ENCODE measurements around the gene APLP2. TPM values are rescaled to one million over a fixed set of nuclear protein-coding genes. Genes with fewer than 3 reads are reported as not detected.

APLP2 gene
- total RNA-seq, 3 donors from 2014 or later: 328 to 406 (median 400) TPM

- no peak for ATAC-seq
- no peaks in the 10 kb centered on the region for H3K36me3 ChIP-seq (ENCODE audit: low read depth)
Measured at GRCh38 chr11:130144861-130145281, 75.2 kb downstream of the APLP2 start.

GRCh38 chr11:130145311-130145812 is 75.7 kb downstream of the APLP2 start:
- Histone ChIP-seq H3K36me3 (ENCODE audit: low read depth) (no peaks in the 10 kb centered on the region), H3K4me1 (ENCODE audit: low read depth) (peaks cover 46% of the 10 kb centered on the region), H3K4me3 (no peak overlapping the region), H3K9me3 (no peaks in the 10 kb centered on the region)
- peak in 1 of 3 donors; percentile 66 for DNase-seq
- TF ChIP-seq CTCF (IDR thresholded peaks at IDR 0.05): no peak
- intact Hi-C loops (cut with DNase I, micrococcal nuclease): no loop called here
- peak; percentile 79 for ATAC-seq

More at GRCh38 chr11:130144861-130145281, 75.2 kb downstream of the APLP2 start:
- TF ChIP-seq CTCF (IDR thresholded peaks at IDR 0.05): no peak
- intact Hi-C loops (cut with DNase I, micrococcal nuclease): no loop called here
- Histone ChIP-seq H3K4me3 (no peak overlapping the region), H3K9me3 (no peaks in the 10 kb centered on the region), H3K4me1 (ENCODE audit: low read depth) (peaks cover 46% of the 10 kb centered on the region)
- DNase-seq: no peak

GRCh38 chr11:130145975-130146776 is 76.5 kb downstream of the APLP2 start:
- no peak for TF ChIP-seq CTCF (IDR thresholded peaks at IDR 0.05)
- DNase-seq (peak; percentile 81 to 92 (median 87)), ATAC-seq (peak; percentile 87)
- H3K4me3 ChIP-seq: no peak overlapping the region
- no peaks in the 10 kb centered on the region for H3K36me3 ChIP-seq (ENCODE audit: low read depth)
- H3K4me1 ChIP-seq (ENCODE audit: low read depth): peaks cover 46% of the 10 kb centered on the region
- intact Hi-C loops (cut with DNase I, micrococcal nuclease): no loop called here
- H3K9me3 ChIP-seq: no peaks in the 10 kb centered on the region

GRCh38 chr11:130146796-130147195 is 77.1 kb downstream of the APLP2 start:
- peak; percentile 67 for ATAC-seq
- Histone ChIP-seq H3K4me1 (ENCODE audit: low read depth) (peaks cover 46% of the 10 kb centered on the region), H3K4me3 (no peak overlapping the region), H3K36me3 (ENCODE audit: low read depth) (no peaks in the 10 kb centered on the region), H3K9me3 (no peaks in the 10 kb centered on the region)
- peak in 1 of 3 donors; percentile 71 for DNase-seq
- intact Hi-C loops (cut with DNase I, micrococcal nuclease): no loop called here
- no peak for TF ChIP-seq CTCF (IDR thresholded peaks at IDR 0.05)

GRCh38 chr11:130148796-130149326 is 79.2 kb downstream of the APLP2 start:
- intact Hi-C loops (cut with DNase I, micrococcal nuclease): no loop called here
- Histone ChIP-seq H3K4me3 (no peak overlapping the region), H3K4me1 (ENCODE audit: low read depth) (peaks cover 37% of the 10 kb centered on the region), H3K36me3 (ENCODE audit: low read depth) (no peaks in the 10 kb centered on the region), H3K9me3 (no peaks in the 10 kb centered on the region)
- TF ChIP-seq CTCF (IDR thresholded peaks at IDR 0.05): no peak
- DNase-seq: no peak
- no peak for ATAC-seq
